ENCODE results near the gene ANKRD33B.
"Not testable (repeated sequence)": the region's sequence is repeated elsewhere in the genome, so short reads cannot be mapped to it uniquely, and the experiment has no call there.

Gene ANKRD33B

DNA sequence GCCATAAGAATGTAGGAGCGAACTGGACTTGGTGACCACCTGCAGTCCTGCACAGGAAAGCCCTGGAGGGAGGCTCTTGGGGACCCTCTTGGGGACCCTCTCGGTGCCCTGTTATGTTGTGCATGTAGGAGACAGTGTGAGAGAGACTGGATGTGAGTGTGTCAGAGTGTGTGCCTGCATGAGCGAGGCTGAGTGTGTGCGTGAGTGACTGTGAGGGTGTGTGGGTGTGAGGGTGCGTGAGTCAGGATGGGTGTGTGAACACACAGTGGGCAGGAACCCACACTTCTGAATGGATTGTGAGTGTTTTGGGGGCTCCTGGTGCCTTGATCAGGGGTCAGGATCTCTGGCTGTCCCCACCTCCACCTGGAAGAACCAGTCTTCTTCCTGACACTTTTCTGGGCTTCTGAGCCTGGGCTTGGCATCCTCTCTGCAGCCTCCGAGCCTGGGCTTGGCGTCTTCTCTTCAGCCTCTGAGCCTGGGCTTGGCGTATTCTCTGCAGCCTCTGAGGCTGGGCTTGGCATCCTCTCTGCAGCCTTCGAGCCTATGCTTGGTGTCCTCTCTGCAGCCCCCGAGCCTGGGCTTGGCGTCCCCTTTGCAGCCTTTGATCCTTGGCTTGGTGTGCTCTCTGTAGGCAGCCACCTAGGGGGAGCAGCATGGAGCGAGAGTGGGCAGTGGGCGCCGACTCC is 25.6 kb upstream of the ANKRD33B start:
- no peak for DNase-seq

DNA sequence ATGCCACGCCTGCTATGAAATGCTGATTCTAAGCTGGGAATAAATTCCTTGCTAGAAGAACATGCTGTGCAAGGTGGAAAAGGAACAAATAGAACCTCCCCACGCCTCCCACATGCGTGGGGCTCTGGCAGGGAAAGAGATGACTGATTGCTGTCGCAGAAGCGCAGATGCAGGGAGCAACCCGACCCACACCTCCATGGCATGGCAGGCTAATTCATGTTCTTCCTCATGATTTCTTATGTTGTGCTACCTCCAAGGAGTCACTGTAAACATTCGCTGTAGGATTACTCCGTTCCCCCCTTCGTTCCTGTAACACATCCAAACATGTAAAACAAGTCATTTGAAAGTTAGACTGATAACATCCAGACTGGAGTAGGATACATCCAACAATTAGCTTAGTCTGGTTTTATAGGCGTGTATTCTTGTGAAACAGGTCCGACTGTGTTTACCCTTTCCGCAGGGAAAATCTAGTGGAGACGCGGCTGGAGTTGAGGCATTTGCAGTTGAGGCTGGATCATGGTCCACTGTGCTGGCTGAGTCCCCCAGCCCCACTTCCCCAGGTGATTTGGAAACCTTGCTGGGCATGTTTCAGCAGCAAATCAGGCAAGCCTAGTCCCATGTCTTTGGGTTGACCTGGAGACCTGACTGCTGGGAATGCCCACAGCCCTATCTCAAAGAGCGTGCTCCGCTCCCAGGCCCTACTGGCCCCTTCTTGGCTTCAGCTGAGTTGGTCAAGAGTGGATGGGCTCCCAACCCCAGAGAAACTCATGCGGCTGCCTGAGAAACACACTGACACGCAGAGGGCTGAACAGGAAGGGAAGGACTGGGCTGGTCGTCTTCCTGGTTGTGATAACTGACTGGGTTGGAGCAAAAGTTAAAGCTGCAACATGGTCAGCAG is 24.8 kb upstream of the ANKRD33B start:
- DNase-seq: no peak

DNA sequence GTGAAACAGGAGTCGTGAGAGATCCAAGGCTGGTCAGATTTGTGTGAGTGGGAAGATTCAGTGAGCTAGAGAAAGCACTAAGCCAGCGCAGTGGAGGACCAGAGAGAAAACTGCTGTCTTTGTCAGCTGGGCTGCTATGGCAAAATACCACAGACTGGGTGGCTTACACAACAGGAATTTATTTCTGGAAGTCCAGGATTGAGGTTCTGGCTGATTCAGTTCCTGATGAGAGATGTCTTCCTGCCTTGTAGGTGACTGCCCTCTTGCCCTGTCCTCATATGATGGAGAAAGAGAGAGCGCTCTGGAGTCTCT is 24.2 kb upstream of the ANKRD33B start:
- no peak for DNase-seq

DNA sequence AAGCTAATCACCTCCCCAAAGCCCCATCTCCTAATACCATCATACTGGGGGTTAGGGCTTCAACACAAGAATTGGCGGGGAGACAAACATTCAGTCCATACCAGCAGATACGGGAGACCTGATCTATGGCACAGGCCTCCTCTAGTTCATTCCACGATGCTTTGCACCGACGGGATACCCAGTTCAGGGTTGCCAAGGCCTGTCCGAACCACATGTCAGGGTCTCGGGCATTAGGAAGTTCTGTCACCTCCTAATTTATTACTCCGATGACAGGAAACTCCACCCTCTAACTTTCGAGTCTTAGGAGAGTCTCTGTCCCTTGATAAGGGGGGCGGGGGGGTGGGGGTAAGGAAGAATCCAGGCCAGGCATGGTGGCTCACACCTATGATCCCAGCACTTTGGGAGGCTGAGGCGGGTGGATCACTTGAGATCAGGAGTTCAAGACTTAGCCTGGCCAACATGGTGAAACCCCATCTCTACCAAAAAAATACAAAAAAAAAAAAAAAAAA is 23.8 kb upstream of the ANKRD33B start:
- DNase-seq: no peak

DNA sequence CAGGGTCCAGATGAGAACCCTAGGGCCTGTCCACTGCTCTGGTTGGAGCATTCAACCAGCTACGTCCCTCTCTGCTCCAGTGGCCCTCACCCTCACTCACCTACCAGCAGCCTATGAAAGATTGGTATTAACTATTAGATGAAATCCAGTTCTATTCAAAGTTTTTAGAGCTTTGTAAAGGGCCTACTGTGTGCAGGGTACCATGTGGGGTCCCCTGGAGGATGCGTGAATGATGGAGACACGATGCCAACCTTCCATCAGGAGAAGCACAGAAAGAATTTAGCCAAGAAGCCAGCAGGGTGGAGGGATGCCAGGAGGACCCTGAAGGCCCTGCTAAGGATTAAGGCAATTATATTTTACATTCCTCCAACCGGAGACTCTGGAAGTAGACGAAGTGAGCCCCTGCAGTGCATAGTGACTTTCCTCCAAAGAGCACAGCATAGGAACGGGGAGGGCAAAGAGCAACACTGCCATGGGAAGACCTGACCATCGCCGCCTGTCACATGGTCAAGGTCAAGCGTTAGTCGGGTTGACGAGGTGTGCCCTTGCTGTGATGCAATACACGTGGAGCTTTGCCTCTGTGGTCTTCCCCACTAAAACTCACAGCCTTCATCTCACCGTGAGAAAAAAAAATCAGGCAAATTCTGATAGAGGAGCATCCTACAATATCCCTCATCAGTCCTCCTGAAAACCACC is 22.8 kb upstream of the ANKRD33B start:
- no peak for DNase-seq

DNA sequence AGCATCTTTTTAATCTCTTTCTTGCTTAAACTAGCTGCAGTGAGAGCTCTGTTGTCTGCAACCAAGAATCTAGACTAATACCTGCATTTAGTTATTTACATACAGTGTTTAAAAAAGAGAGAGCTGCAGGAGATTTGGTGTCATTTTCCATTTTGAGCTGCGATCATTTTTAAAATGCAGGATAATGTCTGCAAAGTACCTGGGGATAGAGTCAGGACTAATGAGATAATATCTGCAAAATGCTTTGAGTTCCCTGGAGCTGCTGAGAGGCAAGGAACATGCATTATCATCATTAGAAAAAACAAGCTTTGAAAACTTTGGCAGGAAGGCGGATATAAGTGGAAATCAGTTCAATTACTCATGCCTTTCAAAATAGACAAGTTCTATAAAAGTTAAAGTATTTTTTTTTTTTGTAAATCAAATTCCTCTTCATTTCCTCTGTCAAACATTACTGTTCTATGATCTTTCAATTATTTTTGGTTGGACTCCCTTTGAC is 21.8 kb upstream of the ANKRD33B start:
- DNase-seq: no peak

DNA sequence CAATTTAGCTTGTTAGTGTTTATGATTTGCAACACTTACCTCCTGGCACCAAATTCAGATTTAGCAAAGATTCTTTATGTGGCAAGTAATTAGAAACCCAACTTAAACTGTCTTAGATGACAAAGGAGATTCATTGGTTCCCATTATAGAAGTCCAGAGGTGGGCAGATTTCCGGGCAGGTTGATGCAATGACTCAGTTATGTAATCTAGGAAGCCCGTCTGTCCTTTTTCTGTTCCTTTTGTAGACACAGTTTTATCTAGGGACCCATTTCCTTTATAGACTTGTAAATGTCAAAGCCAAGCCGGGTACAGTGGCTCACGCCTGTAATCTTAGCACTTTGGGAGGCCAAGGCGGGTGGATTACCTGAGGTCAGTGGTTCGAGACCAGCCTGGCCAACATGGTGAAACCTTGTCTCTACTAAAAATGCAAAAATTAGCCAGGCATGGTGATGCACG is 20.3 kb upstream of the ANKRD33B start:
- no peak for DNase-seq

DNA sequence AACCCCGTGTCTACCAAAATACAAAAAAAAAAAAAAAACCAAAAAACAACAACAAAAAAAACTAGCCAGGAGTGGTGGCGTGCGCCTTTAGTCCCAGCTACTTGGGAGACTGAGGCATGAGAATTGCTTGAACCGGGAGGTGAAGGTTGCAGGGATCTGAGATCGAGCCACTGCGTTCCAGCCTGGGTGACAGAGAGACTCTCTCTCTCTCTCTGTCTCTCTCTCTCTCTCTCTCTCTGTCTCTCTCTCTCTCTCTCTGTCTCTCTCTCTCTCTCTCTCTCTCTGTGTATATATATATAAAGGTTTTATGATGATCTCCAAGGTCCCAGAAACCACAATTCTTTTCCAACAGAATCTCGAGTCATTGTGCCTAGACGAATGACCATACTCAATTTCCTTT is 18.8 kb upstream of the ANKRD33B start:
- DNase-seq: no peak

DNA sequence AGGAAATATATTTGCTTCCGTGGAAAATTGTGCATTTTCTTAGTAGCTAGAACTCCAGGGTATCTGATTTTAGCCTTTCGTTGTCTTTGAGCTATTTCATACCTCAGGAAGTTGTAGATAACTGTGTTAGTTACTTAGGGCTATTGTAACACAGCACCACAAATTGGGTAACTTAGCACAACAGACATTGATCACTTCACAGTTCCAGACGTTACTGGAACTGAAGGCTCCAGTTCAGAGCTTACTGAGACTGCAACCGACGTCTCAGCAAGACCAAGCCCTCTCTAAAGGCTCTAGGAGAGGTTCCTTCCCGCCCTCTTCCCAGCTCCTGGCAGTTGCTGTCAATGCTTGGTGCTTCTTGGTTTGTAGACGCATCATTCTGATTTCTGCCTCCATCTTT is 17.7 kb upstream of the ANKRD33B start:
- no peak for DNase-seq

DNA sequence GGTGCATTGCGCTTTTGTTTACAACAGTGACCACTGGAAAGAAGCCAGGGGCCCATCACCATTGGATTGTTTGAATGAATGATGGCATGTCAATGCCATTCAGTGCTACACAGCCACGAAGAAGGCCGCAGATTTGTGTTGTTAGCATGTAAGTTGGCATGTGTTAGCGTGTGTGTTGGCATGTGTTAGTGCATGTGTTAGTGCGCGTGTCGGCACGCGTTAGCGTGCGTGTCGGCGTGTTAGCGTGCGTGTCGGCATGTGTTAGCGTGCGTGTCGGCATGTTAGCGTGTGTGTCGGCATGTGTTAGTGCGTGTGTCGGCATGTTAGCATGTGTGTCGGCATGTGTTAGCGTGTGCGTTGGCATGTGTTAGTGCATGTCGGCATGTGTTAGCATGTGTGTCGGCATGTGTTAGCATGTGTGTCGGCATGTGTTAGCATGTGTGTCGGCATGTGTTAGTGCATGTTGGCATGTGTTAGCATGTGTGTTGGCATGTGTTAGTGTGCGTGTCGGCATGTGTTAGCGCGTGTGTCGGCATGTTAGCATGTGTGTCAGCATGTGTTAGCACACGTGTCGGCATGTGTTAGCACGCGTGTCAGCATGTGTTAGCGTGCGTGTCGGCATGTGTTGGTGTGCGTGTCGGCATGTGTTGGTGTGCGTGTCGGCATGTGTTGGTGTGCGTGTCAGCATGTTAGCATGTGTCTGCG is 15.3 kb upstream of the ANKRD33B start:
- DNase-seq: no peak

DNA sequence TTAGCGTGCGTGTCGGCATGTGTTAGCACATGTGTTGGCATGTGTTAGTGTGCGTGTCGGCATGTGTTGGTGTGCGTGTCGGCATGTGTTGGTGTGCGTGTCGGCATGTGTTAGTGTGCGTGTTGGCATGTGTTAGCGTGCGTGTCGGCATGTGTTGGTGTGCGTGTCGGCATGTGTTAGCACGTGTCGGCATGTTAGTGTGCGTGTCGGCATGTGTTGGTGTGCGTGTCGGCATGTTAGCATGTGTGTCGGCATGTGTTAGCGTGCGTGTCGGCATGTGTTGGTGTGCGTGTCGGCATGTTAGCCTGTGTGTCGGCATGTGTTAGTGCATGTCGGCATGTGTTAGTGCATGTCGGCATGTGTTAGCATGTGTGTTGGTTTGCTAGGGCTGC is 14.8 kb upstream of the ANKRD33B start:
- DNase-seq: not testable (repeated sequence)

DNA sequence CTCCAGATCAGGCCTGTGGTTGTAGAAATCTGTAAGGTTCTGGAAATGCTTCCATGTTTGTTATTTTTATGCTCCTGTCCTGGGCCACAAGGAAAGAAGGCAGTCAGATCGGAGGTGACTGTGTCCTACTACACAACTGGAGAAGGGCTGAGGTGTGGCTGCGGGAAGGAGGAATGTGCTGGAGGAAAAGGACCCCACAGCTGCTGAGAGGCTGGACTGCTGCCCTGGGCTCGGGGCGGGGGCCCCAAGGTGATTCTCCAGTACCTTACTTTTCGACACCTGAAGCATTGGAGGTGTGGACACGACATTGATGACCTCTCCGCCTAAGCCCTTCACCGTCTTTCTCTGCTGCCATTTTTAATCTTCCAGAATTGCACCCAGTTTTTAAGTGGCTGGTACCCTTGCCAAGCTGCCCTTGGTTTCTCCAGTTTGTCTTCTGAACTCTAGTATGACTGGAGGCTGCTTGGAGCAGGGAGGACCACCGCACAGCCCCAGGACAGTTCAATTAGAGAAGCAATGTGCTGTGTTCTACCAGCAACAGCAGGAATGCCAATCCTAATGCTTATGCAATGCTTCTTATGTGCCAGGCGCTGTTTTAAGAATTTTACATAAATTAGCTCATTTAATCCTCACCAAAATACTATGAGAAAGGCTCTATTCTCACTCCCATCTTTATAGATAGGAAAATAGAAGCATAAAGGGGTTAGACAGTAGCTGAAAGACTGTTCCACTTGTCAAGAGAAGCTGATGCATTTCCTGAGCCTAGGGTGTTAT is 13.5 kb upstream of the ANKRD33B start:
- no peak for DNase-seq

DNA sequence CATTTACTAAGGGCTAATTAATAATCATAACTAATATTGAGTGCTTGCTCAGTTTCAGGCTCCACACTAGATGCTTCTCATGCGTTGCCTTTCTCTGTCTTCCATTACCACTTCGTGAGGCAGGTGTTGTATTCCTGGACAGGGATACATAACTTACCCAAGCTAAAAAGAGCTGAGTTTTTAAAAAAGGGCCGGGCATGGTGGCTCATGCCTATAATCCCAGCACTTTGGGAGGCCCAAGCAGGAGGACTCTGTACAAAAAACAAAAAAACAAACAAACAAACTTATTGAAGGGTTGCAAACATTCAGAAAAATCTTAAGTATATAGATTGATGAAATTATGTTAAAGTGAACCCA is 12.1 kb upstream of the ANKRD33B start:
- no peak for DNase-seq

DNA sequence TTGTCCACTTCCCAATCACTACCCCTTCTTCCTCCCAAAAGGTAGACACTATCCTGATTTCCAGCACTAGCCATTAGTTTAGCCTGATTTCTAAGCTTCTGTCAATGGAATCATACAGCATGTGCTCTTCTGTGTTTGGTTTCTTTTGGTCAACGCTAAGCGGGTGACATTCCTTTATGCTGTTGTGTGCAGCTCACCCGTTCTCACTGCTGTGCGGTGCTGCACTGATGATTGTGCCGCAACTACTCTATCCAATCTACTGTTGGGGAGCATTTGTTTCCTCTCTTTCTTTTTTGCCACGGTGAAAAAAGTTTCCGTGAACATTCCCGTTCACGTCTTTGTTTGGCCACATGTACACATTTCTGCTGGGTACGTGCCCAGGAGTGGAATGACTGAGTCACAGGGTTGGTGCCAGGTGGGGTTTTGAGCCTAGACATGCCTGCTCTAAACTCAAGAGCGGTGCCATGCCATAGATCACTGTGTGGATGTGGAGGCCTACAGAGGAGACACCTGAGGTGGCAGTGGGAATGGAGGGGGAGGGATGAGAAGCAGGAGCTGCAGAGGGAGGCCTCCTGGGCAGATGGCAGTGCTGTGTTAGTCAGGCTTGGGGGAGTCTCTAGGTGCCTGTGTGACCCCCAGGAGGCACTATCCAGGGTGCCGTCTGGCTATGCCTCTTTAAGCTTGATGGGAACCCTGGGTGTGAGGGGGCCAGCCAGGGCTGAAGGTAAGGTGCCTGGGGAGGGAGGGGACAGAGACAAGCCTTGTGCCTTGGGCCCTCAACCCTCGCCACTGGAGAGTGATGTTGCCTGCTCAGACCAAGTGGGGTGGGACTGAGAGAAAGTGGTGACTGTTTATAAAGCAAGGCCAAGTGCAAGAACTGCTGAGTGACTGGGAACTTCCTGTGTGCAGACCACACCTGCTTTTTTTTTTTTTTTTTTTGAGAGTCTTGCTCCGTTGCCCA is 11.4 kb upstream of the ANKRD33B start:
- DNase-seq: no peak

DNA sequence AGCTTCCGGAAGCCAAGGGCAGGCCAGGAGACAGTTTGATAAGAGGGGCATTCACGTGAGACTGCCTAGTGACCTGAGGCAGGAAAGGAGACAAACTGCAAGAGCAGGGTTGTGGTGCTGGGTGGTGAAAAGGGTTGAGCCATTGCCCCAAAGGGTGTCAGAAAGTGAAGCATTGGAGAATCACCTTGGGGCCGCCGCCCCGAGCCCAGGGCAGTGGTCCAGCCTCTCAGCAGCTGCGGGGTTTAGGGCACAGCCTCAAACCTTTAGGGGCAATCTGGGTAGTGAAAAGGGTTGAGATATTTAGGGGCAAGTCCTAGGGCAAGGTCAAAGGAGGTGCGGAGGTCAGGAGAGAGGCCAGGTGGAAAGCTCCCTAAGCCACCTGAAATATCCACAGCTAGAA is 10.4 kb upstream of the ANKRD33B start:
- no peak for DNase-seq

DNA sequence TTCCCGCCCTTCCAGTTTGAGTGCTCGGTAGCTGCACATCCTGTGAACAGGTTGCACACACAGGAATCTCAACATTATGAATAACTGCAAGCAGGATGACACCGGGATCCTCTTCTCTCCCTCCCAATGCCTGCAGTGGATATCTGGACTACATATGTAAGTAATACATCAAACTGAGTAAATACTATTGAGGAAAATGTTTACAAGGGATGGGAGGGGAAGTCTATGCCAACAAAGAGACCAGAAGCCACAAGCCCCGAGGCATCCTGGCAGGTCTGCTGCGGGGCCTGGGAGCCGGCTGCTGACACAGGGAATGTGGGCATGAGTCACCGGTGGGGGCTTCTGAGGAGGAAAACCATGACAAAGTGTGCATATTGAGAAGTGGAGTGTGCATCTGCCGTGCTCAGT is 8.6 kb upstream of the ANKRD33B start:
- DNase-seq: no peak

DNA sequence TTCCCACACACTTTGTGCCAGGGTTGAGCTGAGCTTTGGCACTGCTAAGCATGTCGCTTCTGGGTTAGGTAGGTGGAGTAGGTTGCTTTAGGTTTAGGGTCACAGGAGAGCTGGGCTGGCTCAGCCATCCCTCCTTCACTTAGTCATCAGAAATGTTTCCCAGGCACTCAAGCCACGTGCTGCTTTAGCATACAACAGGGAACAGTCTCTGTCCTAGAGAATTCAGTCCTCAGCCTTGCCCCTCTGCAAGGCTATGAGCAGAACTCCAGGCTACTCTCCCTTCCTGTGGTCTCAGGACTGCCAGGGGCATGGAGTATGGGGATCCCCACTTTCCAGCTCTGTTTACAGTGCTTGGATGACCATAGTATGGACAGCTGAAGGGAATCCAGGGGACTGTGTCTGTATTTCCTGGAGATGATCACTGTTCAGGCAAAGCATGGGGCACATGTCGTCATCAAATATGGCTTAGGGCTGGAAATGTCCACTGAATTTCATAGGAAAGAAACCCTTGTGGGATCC is 7.5 kb upstream of the ANKRD33B start:
- DNase-seq: no peak

DNA sequence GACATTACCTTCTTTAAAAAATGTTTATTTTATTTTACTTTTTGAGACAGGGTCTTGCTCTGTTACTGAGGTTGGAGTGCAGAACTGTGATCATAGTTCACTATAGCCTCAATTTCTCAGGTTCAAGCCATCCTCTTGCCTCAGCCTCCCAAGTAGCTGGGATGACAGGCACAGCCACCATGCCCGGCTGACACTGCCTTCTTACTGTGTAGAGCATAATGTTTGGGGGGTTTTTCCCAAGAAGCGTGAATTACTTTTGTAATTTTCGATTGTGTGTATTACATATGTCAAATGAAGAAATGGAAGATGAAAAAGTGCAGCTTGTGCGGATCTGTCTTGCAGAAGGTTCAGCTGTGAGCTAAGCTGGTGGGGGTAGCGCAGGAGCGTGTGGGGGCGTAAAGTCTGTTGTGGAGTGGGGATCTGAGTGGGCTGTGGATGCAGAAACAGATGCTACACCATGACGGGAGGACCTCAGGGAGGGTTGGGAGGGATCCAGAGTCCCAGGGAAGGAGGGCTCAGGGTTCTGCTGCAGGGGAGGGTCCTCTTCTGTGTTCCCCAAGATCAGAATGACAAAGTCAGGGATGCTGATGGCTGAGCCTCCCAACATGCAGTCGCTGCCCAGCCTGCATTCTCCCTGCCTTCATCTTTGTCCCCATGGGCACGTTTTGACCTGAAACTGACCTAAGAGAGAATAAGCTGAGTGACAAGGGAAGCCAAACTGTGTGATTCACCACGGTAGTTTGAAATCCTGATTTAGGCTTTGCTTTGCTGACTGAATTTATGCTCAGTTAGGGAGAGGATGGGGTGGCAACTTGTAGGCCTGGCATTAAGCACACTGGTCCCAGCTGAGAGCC is 6.8 kb upstream of the ANKRD33B start:
- no peak for DNase-seq

DNA sequence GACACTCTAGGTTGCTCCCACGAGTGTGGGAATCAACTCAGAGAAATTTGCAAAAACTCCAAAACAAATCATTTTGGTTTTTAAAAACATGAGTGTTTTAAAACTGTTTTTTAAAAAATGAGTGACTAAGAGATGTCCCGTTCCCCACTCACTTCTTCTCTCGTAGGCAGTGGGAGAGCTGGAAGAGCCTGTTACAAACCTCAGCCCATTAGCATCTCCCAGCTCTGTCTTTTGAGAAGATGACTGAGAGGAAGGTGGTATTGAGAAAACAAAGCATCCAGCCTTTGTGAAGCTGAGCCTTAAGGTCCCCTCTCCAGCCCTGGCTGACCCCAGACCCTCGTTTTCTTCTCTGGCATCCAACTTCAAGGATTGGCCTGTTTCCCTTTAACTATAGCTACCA is 4.7 kb upstream of the ANKRD33B start:
- no peak for DNase-seq

DNA sequence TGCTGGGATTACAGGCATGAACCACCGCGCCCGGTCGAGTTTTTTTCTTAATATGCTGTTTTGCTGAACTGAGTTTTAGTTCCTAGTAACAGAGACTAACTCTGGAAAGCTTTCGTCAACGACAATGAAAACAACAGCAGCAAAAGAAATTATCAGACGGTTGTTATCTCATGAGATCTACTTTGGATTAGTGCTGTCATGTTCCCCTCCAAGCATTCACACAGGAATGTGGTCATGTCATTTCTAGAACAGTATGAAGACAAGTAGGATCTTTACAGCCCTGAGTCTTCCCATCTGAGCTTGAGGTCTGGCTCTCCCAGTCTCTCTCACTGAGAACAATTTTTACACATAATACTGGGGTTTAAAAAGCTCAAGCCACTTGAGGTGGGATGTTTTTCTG is 4.0 kb upstream of the ANKRD33B start:
- DNase-seq: no peak

Data from activated T-cell treated with anti-CD3 and anti-CD28 coated beads, Interleukin-2, amount 50 U/mL, for 1 hour (primary cell).